Endodermal cell (in vitro differentiated cells): ENCODE data around the gene PTPN14. TPM values are rescaled to one million over a fixed set of nuclear protein-coding genes. Genes with fewer than 3 reads are reported as not detected.

Experiments
- DNase-seq: peaks from one replicate; pipeline ENCODE4 v3.0.0-alpha.2; 2017
- H3K27ac ChIP-seq: 2 replicates; pipeline ENCODE4 v1.5.1; 2013; ENCODE audit warnings: mild to moderate bottlenecking, low read depth, low read length, moderate library complexity
- H3K27me3 ChIP-seq: 2 replicates; pipeline ENCODE4 v1.6.1; 2013; ENCODE audit warnings: mild to moderate bottlenecking, low read length, moderate library complexity; ENCODE audit not compliant: insufficient read depth, control insufficient read depth, poor library complexity, severe bottlenecking
- H3K36me3 ChIP-seq: 2 replicates; pipeline ENCODE4 v1.7.0; 2013; ENCODE audit warnings: mild to moderate bottlenecking, low read length, moderate library complexity; ENCODE audit not compliant: control insufficient read depth, insufficient read depth
- H3K4me1 ChIP-seq: one replicate; pipeline ENCODE4 v1.7.0; 2013; ENCODE audit warnings: low read length; ENCODE audit not compliant: control insufficient read depth, insufficient read depth
- H3K4me3 ChIP-seq: 2 replicates; pipeline ENCODE4 v1.5.1; 2013; ENCODE audit warnings: mild to moderate bottlenecking, low read length, moderate library complexity
- H3K9ac ChIP-seq: 2 replicates; pipeline ENCODE4 v1.6.1; 2013; ENCODE audit warnings: mild to moderate bottlenecking, low read length, moderate library complexity; ENCODE audit not compliant: poor library complexity, severe bottlenecking; ENCODE audit errors: extremely low read depth
- H3K9me3 ChIP-seq: 2 replicates; pipeline ENCODE4 v1.6.1; 2013; ENCODE audit warnings: mild to moderate bottlenecking, low read length, moderate library complexity; ENCODE audit not compliant: control insufficient read depth
- H3K27ac Mint-ChIP-seq: 2 replicates; pipeline ENCODE4 v1.8.0; 2020; ENCODE audit warnings: mixed read lengths
- H3K27me3 Mint-ChIP-seq: 2 replicates; pipeline ENCODE4 v1.8.0; 2021; ENCODE audit warnings: mild to moderate bottlenecking, mixed read lengths; ENCODE audit not compliant: insufficient read depth
- H3K36me3 Mint-ChIP-seq: 2 replicates; pipeline ENCODE4 v1.8.0; 2020; ENCODE audit warnings: low read depth, mixed read lengths
- H3K4me1 Mint-ChIP-seq: 2 replicates; pipeline ENCODE4 v1.8.0; 2020; ENCODE audit warnings: mixed read lengths
- H3K4me3 Mint-ChIP-seq: 2 replicates; pipeline ENCODE4 v1.8.0; 2020; ENCODE audit warnings: mild to moderate bottlenecking, moderate library complexity, mixed read lengths
- H3K9me3 Mint-ChIP-seq: 2 replicates; pipeline ENCODE4 v1.8.0; 2020; ENCODE audit warnings: mild to moderate bottlenecking, mixed read lengths
- WGBS, 2 experiments: methylation state at CpG; one replicate each; pipeline versions ENCODE4 v1.1.5 to v1.1.7; 2013; ENCODE audit warnings: missing lambda C conversion rate in 2 of 2, mixed read lengths in 1 of 2; ENCODE audit not compliant: insufficient coverage in 1 of 2, insufficient read length in 1 of 2; 5-methylcytosine and 5-hydroxymethylcytosine counted together
- total RNA-seq, 2 donors: library from RNA; stranded (reverse); fragmentation: NEBNext Ultra II Directional in 1 of 2; extraction: Animal tissue kit (Norgen Biotek cat#: 25700) in 1 of 2; gene quantifications; 2 replicates in 1 of 2; 3 replicates in 1 of 2; pipeline ENCODE4 v1.2.1, GENCODE V29; 2021
- TF ChIP-seq, protein P1 (sequence below): fragments of 200-600 bp; sonication (generic); conservative IDR thresholded peaks from 2 replicates; pipeline ENCODE4 v1.5.0; 2021; ENCODE audit warnings: antibody characterized with exemption, mild to moderate bottlenecking

Gene PTPN14
- total RNA-seq, 2 donors from 2014 or later, result 72.6 to 93.2 TPM

DNA sequence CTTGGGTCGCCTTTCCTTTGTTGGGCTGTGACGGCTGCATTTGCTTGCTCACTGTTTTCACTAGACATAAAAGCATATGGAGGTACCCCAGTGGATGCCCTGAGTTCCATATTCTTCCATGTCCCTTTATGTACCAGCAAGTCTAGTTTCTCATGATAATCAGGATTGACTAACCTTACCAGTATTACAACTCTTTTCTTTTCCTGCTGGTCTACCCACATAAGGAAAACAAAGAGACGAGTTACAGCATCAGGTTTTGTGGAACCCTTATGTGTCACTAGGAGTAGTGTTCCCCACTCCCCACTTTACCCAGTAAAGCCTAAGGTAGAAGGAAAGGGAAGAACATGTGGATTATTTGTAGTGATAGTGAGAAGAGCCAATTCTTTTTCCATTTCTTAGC, 35.2 kb upstream of the PTPN14 start:
- Histone ChIP-seq H3K36me3 (no peaks in the 10 kb centered on the region), H3K9ac (no peak overlapping the region), H3K27ac (no peak overlapping the region), H3K4me1 (peaks cover 6% of the 10 kb centered on the region), H3K4me3 (no peak overlapping the region), H3K9me3 (no peaks in the 10 kb centered on the region), H3K27me3 (peaks cover 8% of the 10 kb centered on the region)
- WGBS, 2 experiments, result 75 to 76% methylated on average over 2 to 3 of the region's 3 CpGs
- no peaks in the 10 kb centered on the region for H3K9me3 Mint-ChIP-seq
- TF ChIP-seq, protein P1, sequence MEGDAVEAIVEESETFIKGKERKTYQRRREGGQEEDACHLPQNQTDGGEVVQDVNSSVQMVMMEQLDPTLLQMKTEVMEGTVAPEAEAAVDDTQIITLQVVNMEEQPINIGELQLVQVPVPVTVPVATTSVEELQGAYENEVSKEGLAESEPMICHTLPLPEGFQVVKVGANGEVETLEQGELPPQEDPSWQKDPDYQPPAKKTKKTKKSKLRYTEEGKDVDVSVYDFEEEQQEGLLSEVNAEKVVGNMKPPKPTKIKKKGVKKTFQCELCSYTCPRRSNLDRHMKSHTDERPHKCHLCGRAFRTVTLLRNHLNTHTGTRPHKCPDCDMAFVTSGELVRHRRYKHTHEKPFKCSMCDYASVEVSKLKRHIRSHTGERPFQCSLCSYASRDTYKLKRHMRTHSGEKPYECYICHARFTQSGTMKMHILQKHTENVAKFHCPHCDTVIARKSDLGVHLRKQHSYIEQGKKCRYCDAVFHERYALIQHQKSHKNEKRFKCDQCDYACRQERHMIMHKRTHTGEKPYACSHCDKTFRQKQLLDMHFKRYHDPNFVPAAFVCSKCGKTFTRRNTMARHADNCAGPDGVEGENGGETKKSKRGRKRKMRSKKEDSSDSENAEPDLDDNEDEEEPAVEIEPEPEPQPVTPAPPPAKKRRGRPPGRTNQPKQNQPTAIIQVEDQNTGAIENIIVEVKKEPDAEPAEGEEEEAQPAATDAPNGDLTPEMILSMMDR, result no peak
- H3K27ac Mint-ChIP-seq, result no peak overlapping the region
- no peak for DNase-seq
- H3K4me3 Mint-ChIP-seq, result no peak overlapping the region
- H3K4me1 Mint-ChIP-seq, result peaks cover 11% of the 10 kb centered on the region
- peaks cover 3% of the 10 kb centered on the region for H3K27me3 Mint-ChIP-seq
- H3K36me3 Mint-ChIP-seq, result no peaks in the 10 kb centered on the region

DNA sequence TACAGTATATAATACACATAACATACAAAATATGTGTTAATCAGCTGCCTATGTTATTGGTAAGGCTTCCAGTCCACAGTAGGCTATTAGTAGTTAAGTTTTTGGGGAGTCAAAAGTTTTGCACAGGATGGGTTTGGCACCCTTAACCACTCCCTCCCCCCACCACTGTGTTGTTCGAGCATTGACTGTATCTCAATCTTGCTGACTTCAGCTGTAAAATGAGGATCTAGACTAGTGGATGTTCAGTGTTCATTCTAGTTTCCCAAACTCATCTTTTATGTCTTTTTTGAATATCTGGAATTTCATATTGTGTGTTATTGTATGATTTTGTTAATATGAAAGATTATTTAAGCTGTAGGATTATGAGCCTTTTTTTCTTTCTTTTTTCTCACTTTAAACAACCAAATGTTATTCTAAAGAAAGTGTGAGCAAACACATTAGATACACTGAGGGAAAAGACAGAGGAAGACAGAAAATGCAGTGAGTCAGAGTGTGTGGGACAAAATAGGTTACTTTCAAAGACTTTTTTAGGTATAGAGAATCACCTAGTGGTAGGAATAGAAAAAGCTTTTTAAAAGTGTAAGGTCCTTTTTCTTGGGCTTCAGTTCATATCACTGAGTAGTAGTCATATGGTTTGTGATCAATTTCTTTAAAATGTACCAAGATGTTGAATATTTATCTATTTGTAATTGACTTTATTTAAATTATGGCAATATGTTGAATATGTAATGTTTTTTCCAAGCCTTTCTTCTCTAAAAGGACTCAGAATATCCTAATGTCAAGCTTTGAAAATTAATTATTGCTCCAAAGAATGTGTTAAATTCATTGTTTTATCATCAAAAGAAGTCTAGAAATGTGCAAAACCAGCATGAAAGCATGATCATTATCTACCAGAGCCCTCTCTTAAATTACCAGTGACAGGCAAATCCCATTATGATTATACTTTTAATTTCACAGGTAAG, 33.7 kb upstream of the PTPN14 start:
- Histone ChIP-seq H3K9ac (no peak overlapping the region), H3K4me3 (no peak overlapping the region), H3K27ac (no peak overlapping the region), H3K27me3 (peaks cover 8% of the 10 kb centered on the region), H3K36me3 (no peaks in the 10 kb centered on the region), H3K4me1 (peaks cover 9% of the 10 kb centered on the region), H3K9me3 (no peaks in the 10 kb centered on the region)
- TF ChIP-seq, protein P1, result peak; percentile 85
- Mint-ChIP-seq H3K9me3 (no peaks in the 10 kb centered on the region), H3K36me3 (no peaks in the 10 kb centered on the region), H3K4me3 (no peak overlapping the region), H3K4me1 (peaks cover 11% of the 10 kb centered on the region), H3K27me3 (peaks cover 3% of the 10 kb centered on the region), H3K27ac (no peak overlapping the region)
- WGBS, 2 experiments, result 60% methylated on average over 1 of the region's 1 CpG; no CpG with 5 or more reads in 1 of the 2 experiments
- no peak for DNase-seq

DNA sequence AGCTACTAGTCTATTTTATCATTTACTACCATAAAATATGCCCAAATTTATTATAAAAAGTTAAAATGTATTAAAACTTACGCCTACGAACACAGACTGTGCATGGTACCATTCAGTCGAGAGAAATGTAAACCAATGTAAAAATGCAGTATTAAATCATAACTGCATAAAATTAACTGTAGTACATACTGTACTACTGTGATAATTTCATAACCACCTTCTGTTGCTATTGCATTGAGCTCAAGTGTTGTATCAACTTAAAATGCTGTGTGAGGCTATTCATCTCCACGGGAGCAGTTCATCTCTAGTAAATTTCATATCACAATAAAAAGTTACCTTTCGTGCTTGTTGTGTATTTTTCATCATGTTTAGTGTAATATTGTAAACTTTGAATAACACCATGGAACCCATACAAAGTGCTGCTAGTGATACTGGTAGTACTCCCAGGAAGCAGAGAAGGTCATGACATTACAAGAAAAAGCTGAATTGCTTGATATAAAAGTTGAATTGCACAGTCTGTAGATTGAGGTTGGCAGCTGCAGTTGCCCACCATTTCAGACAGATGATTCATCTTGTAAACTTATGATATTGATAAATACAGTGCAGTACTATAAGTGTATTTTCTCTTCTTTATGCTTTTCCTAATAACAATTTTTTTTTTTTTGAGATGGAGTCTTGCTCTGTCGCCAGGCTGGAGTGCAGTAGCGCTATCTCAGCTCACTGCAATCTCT, 32.6 kb upstream of the PTPN14 start:
- Histone ChIP-seq H3K36me3 (no peaks in the 10 kb centered on the region), H3K9ac (no peak overlapping the region), H3K27ac (no peak overlapping the region), H3K4me3 (no peak overlapping the region), H3K4me1 (peaks cover 9% of the 10 kb centered on the region), H3K9me3 (no peaks in the 10 kb centered on the region), H3K27me3 (peaks cover 8% of the 10 kb centered on the region)
- Mint-ChIP-seq H3K4me1 (peaks cover 11% of the 10 kb centered on the region), H3K36me3 (no peaks in the 10 kb centered on the region), H3K27me3 (peaks cover 3% of the 10 kb centered on the region), H3K27ac (no peak overlapping the region), H3K9me3 (no peaks in the 10 kb centered on the region), H3K4me3 (no peak overlapping the region)
- TF ChIP-seq, protein P1, result no peak
- no peak for DNase-seq
- 87 to 90% methylated on average over 2 to 4 of the region's 7 CpGs for WGBS, 2 experiments
